Left ventricle myocardium superior (tissue), 1 donor: Measurements from ENCODE around the gene IL1RL1. TPM values are rescaled to one million over a fixed set of nuclear protein-coding genes. Genes with fewer than 3 reads are reported as not detected.

Experiments used
- ATAC-seq: fragments of 200-7000 bp; cut with Tn5 transposase; one replicate; pipeline ENCODE4 v1.9.1; 2020; ENCODE audit warnings: mild to moderate bottlenecking, moderate library complexity
- DNase-seq: peaks from one replicate; pipeline ENCODE4 v3.0.0-alpha.2; 2020
- intact Hi-C: fragments of 100-400 bp; cut with micrococcal nuclease; formaldehyde crosslinking; loops from one replicate; pipeline ENCODE4 v1.11.0; 2022
- total RNA-seq: library from RNA; stranded (reverse); fragmentation: NEBNext Ultra II Directional; extraction: Animal tissue kit (Norgen Biotek cat#: 25700); gene quantifications from one replicate; pipeline ENCODE4 v1.2.1, GENCODE V29; 2021
- donor health status: DM: no; HTN: yes; CAD: no; lungs with severe emphysema.

Gene IL1RL1
- total RNA-seq, 1 donor from 2014 or later: 2.5 TPM

DNA sequence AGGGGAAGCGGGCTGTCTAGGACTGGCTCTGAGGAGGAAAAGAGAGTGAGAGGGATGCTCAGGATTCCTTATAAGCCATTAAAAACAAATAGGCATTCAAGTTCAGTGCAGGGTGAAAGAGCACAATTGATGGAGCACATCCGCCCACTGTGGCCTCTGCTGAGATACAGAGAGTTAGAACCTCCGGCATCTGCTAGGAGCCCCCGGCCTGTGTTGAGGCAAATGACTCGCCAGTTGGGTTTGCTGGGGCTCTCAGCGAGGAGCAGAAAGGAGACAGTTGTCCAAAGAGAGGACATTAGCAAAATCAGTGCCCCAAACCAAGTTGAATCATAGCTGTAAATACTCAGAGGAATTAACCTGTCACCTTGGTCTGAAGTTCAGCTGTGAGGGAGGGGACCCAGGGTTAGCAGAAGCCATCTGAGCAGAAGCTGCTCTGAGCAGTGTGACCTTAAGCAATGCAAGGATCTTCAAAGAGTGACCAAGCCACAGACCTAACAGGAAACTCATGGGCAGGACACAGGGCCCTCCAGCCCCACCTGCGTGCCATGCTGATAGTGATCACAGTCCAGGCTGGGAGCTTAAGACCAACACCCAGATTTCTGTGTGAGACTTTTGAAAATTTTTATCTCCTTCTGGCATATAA lies 88.3 kb downstream of the IL1RL1 start:
- intact Hi-C loops: no loop called here
- ATAC-seq (no peak), DNase-seq (no peak)

DNA sequence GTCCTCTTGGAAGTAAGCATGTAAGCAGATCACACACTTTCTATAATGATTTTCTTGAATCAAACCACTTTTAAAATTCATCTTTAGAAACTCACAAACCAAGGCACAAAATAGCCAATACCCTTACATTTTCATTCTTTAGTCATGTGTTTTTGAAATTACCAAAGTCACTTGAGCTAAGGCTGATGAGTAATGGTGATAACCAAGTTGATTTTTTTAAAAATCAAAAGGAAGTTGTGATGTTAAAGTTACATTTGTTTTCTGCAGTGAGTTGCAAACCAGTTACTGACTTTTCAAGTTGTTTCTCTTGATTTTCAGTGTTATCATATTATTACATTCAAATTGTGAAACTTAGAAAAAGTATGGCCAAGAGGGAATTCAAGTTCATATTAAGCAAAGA lies 90.1 kb downstream of the IL1RL1 start:
- intact Hi-C loops: no loop called here
- no peak for DNase-seq
- no peak for ATAC-seq

Other genes starting within 250 kb of the IL1RL1 start
- gene IL1R1, start 168.8 kb upstream of the IL1RL1 start, total RNA-seq: 20.9 TPM
- not detected for gene IL1RL2, start 124.5 kb upstream of the IL1RL1 start, total RNA-seq
- gene IL18R1, start 44.2 kb downstream of the IL1RL1 start, total RNA-seq: 1.3 TPM
- 0.99 TPM for gene IL18RAP, start 111.6 kb downstream of the IL1RL1 start, total RNA-seq
- not detected for gene SLC9A4, start 161.7 kb downstream of the IL1RL1 start, total RNA-seq